H1 (cell line): Measurements from ENCODE around the gene FGF3. TPM values are rescaled to one million over a fixed set of nuclear protein-coding genes. Genes with fewer than 3 reads are reported as not detected.

ENCODE experiments used
- EGR1 ChIP-seq: IDR thresholded peaks from 2 replicates; pipeline ENCODE4 v1.6.1; 2011; ENCODE audit warnings: low read depth, low read length, borderline replicate concordance
- JUN ChIP-seq: IDR thresholded peaks from 2 replicates; pipeline ENCODE4 v1.6.1; 2011; ENCODE audit warnings: low read depth, mild to moderate bottlenecking, improper control_type of control experiment, low read length
- polyA plus RNA-seq, 7 experiments: library from polyadenylated mRNA; depleted of rRNA in 3 of 7; stranded (reverse) in 5 of 7; unstranded in 2 of 7; fragments of >200 nt in 5 of 7; fragments of 200-250 nt in 2 of 7; gene quantifications; 1 replicate in 5 of 7; 2 replicates in 1 of 7; 4 replicates in 1 of 7; pipeline versions ENCODE4 v1.2.1 to v1.2.3, GENCODE V29; 2011 to 2013; ENCODE audit warnings: missing spikeins in 2 of 7, mixed read lengths in 2 of 7
- total RNA-seq: library from RNA; stranded (reverse); fragmentation: NEBNext Ultra II Directional; extraction: Animal tissue kit (Norgen Biotek cat#: 25700); gene quantifications from 2 replicates; pipeline ENCODE4 v1.2.1, GENCODE V29; 2021

FGF3 gene
- total and polyA plus RNA-seq, 2 of the 8 experiments (the other 6 are each of a cell fraction or from before 2014, with no cell fraction given): not detected

GRCh38 chr11:69781241-69781640 is 38.0 kb downstream of the FGF3 start (continued):
- TF ChIP-seq EGR1: no peak
- no peak for TF ChIP-seq JUN
